ENCODE data around the gene RARG. TPM values are rescaled to one million over a fixed set of nuclear protein-coding genes. Genes with fewer than 3 reads are reported as not detected.

Gene RARG
- polyA plus RNA-seq, 3 donors: 1.8 to 14.6 (median 2.3) TPM

DNA sequence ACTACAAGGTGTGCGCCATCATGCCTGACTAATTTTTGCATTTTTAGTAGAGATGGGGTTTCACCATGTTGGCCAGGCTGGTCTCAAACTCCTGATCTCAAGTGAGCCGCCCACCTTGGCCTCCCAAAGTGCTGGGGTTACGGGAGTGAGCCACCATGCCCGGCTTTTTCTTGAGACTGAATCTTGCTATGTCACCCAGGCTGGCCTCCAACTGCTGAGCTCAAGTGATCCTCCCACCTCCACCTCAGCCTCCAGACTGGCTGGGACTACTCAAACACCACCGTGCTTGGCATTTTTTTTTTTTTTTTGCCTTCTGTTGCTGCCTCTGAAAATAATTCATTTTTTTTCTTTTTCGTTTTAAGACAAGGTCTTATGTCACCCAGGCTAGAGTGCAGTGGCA, 27.9 kb upstream of the RARG start:
- TF ChIP-seq, protein P1, sequence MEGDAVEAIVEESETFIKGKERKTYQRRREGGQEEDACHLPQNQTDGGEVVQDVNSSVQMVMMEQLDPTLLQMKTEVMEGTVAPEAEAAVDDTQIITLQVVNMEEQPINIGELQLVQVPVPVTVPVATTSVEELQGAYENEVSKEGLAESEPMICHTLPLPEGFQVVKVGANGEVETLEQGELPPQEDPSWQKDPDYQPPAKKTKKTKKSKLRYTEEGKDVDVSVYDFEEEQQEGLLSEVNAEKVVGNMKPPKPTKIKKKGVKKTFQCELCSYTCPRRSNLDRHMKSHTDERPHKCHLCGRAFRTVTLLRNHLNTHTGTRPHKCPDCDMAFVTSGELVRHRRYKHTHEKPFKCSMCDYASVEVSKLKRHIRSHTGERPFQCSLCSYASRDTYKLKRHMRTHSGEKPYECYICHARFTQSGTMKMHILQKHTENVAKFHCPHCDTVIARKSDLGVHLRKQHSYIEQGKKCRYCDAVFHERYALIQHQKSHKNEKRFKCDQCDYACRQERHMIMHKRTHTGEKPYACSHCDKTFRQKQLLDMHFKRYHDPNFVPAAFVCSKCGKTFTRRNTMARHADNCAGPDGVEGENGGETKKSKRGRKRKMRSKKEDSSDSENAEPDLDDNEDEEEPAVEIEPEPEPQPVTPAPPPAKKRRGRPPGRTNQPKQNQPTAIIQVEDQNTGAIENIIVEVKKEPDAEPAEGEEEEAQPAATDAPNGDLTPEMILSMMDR (IDR thresholded peaks at IDR 0.05): no peak

DNA sequence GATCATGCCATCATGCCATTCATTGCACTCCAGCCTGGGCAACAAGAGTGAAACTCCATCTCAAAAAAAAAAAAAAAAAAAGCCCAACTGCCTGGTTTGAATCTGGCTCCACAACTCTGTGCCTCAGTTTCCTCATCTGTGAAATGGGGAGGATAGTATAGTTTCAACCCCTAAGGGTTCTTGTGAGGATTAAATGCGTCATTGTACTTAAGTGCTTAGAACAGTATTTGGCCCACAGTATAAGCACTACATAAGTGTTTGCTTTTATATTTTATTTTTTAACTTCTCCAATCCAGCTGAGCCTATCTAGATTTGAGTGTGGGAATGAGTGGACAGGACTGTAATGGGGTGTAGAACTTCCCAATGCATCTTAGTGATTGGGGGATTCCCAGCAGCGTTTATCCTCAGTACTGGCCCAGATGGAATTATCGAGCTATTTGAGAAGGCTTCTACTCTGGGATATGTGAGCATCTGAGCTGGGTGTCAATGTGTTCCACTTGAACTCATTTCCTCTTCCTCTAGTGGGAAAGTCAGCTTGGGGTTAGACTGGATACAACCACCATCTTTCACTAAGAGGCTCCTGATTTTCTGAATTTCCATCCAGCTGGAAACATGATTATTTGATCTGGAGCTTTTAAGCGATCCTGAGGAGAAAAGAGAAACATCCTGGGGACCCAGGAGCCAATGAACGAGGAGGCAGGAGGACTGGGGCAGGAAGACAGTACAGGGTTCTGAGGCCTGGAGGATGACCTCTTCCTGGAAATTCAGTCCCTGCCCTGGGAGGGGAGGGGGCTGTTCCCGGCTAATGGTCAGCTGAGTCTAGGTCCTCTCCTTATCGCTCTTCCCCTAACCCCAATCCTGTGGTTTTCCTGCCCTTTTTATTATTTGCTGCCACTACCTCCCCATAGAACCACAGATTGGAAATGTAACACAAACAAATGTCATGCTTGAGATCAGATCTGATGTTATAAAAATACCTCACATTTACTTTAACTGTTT, 26.8 kb upstream of the RARG start:
- intact Hi-C loops (cut with micrococcal nuclease): no loop called here
- WGBS (ENCODE audit: insufficient coverage): 100% methylated on average over 1 of the region's 7 CpGs
- Mint-ChIP-seq H3K27me3 (ENCODE audit: low read depth in 3 of 3) (peaks cover 0 to 2% (median 0%) of the 10 kb centered on the region in 3 donors), H3K27ac (no peak overlapping the region), H3K4me1 (peaks cover 17% of the 10 kb centered on the region), H3K4me3 (no peak overlapping the region), H3K36me3 (peaks cover 3 to 13% of the 10 kb centered on the region in 2 donors), H3K9me3 (no peaks in the 10 kb centered on the region)
- Histone ChIP-seq H3K79me2 (ENCODE audit: insufficient read depth, low read length) (peaks cover 12% of the 10 kb centered on the region), H3K4me2 (replicated peaks; ENCODE audit: extremely low read depth, low read length, poor library complexity, severe bottlenecking) (no peak overlapping the region), H3K27me3 (ENCODE audit: control insufficient read depth in 2 of 2, insufficient read depth in 2 of 2, low read length in 2 of 2) (no peaks in the 10 kb centered on the region), H3K9me3 (replicated peaks in 1 of 2; ENCODE audit: control insufficient read depth in 1 of 2, insufficient read depth in 1 of 2, low read length in 2 of 2) (no peaks in the 10 kb centered on the region), H3K36me3 (replicated peaks in 1 of 2; ENCODE audit: control insufficient read depth in 1 of 2, insufficient read depth in 2 of 2, low read length in 2 of 2) (peaks cover 5 to 14% of the 10 kb centered on the region in 2 donors), H3K4me3 (replicated peaks in 1 of 3; ENCODE audit: low read depth in 2 of 3, low read length in 3 of 3) (no peak overlapping the region), H3K9ac (ENCODE audit: insufficient read depth, low read length, poor library complexity, severe bottlenecking) (no peak overlapping the region), H3K27ac (ENCODE audit: low read depth in 1 of 2, low read length in 2 of 2) (no peak overlapping the region), H2AFZ (ENCODE audit: insufficient read depth, low read depth, low read length, poor library complexity, severe bottlenecking) (no peak overlapping the region), H4K20me1 (ENCODE audit: insufficient read depth, low read length) (peaks cover 10% of the 10 kb centered on the region), H3K4me1 (ENCODE audit: control insufficient read depth in 1 of 2, insufficient read depth in 2 of 2, low read length in 2 of 2) (peaks cover 12 to 21% of the 10 kb centered on the region in 2 donors)
- no peak for DNase-seq
- TF ChIP-seq, protein P1 (IDR thresholded peaks at IDR 0.05): no peak

More for the DNA sequence above, 27.9 kb upstream of the RARG start:
- H3K9me3 Mint-ChIP-seq: no peaks in the 10 kb centered on the region
- no peak overlapping the region for H2AFZ ChIP-seq (ENCODE audit: insufficient read depth, low read depth, low read length, poor library complexity, severe bottlenecking)
- peaks cover 0 to 2% of the 10 kb centered on the region in 2 donors for H3K36me3 Mint-ChIP-seq
- intact Hi-C loops (cut with micrococcal nuclease): no loop called here
- H3K4me2 ChIP-seq (replicated peaks; ENCODE audit: extremely low read depth, low read length, poor library complexity, severe bottlenecking): no peak overlapping the region
- H3K27me3 Mint-ChIP-seq (ENCODE audit: low read depth in 3 of 3): peaks cover 0 to 2% (median 0%) of the 10 kb centered on the region in 3 donors
- H3K27ac ChIP-seq (ENCODE audit: low read depth in 1 of 2, low read length in 2 of 2): no peak overlapping the region
- DNase-seq: no peak
- WGBS (ENCODE audit: insufficient coverage): 92% methylated on average over 4 of the region's 6 CpGs
- peaks cover 10% of the 10 kb centered on the region for H4K20me1 ChIP-seq (ENCODE audit: insufficient read depth, low read length)
- peaks cover 17% of the 10 kb centered on the region for H3K4me1 Mint-ChIP-seq
- H3K36me3 ChIP-seq (replicated peaks in 1 of 2; ENCODE audit: control insufficient read depth in 1 of 2, insufficient read depth in 2 of 2, low read length in 2 of 2): peaks cover 0 to 5% of the 10 kb centered on the region in 2 donors
- H3K27ac Mint-ChIP-seq: no peak overlapping the region
- H3K4me3 Mint-ChIP-seq: no peak overlapping the region
- no peaks in the 10 kb centered on the region for H3K9me3 ChIP-seq (replicated peaks in 1 of 2; ENCODE audit: control insufficient read depth in 1 of 2, insufficient read depth in 1 of 2, low read length in 2 of 2)
- H3K27me3 ChIP-seq (ENCODE audit: control insufficient read depth in 2 of 2, insufficient read depth in 2 of 2, low read length in 2 of 2): no peaks in the 10 kb centered on the region
- H3K4me1 ChIP-seq (ENCODE audit: control insufficient read depth in 1 of 2, insufficient read depth in 2 of 2, low read length in 2 of 2): peaks cover 12 to 18% of the 10 kb centered on the region in 2 donors
- no peak overlapping the region for H3K4me3 ChIP-seq (replicated peaks in 1 of 3; ENCODE audit: low read depth in 2 of 3, low read length in 3 of 3)
- H3K9ac ChIP-seq (ENCODE audit: insufficient read depth, low read length, poor library complexity, severe bottlenecking): no peak overlapping the region
- H3K79me2 ChIP-seq (ENCODE audit: insufficient read depth, low read length): peaks cover 2% of the 10 kb centered on the region

All from CD14-positive monocyte (primary cell).